OCI-LY7 (cell line): ENCODE data around the gene AUTS2.

Source experiments
- CTCF ChIP-seq: fragments of 200-600 bp; sonication (generic); conservative IDR thresholded peaks from 2 replicates; pipeline ENCODE4 v1.5.1; 2014; ENCODE audit warnings: mild to moderate bottlenecking, antibody characterized with exemption, low read length, moderate library complexity, mixed read lengths
- EZH2phosphoT487 ChIP-seq: fragments of 200-600 bp; sonication (generic); IDR thresholded peaks from 2 replicates; pipeline ENCODE4 v1.6.1; 2018; ENCODE audit warnings: low read depth, borderline replicate concordance, mild to moderate bottlenecking, mixed run types, antibody characterized with exemption, low read length, moderate library complexity, mixed read lengths

DNA sequence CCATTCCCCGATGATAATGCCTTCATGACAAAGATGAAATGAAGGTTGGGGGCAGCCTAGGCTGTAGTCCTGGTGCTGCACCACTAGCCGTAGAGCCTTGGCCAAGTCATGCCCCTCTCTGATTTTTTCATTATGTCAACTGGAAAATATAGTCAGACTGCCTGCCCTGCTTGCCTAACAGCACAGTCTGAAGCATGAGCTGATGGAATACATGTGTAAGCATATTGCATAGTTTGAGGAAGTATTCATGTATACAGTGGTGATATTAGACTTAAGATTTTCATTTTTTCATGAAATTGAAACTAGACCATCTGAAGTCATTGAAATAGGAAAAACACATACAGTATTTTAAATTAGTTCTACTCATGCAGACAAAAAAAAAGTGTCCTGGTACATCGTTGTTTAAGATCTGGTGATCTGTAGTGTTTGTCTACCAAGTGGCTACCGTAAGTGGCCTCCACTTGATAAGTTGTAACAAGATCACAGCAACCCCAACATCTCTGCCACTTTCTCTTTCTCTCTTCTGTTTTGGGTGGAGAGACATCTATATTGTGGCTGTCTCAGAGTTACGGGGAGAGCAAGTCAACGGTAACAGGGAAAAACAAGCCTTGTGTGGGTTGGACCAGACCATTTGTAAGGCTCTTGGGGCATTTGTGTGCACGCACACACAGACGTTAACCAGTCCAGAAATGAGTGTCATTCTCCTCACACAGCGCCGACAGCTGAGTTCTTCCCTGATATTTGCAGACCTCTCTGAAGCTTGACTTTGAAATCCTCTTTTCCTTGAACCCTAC lies 817.1 kb downstream of the AUTS2 start:
- TF ChIP-seq CTCF (no peak), EZH2phosphoT487 (no peak)
